WTC11 (cell line): Measurements from ENCODE around the gene VTI1B. TPM values are rescaled to one million over a fixed set of nuclear protein-coding genes. Genes with fewer than 3 reads are reported as not detected.

ENCODE experiments used
- ATAC-seq: fragments of 200-7000 bp; cut with Tn5 transposase; 2 replicates; pipeline ENCODE4 v1.10.0; 2021; ENCODE audit warnings: mild to moderate bottlenecking, moderate library complexity
- CTCF ChIA-PET: fragments of 300-600 bp; sonication (Branson Sonifier 250); formaldehyde crosslinking; loops from one replicate; lab custom pipeline; 2021; ENCODE audit warnings: antibody characterized with exemption; lab: Charles Lee
- POLR2A ChIA-PET: fragments of 350-600 bp; sonication (Branson Sonifier 250); formaldehyde crosslinking; loops from one replicate; lab custom pipeline; 2021; ENCODE audit warnings: antibody characterized with exemption; lab: Charles Lee
- DNase-seq: peaks from one replicate; pipeline ENCODE4 v3.0.0; 2021; ENCODE audit warnings: low spot score
- H3K27ac Mint-ChIP-seq: 2 replicates; pipeline ENCODE4 v1.8.0; 2021; ENCODE audit warnings: mixed read lengths
- H3K27me3 Mint-ChIP-seq: 2 replicates; pipeline ENCODE4 v1.8.0; 2021; ENCODE audit warnings: low read depth, mild to moderate bottlenecking, moderate library complexity, mixed read lengths
- H3K36me3 Mint-ChIP-seq: 2 replicates; pipeline ENCODE4 v1.8.0; 2021; ENCODE audit warnings: mixed read lengths
- H3K4me1 Mint-ChIP-seq: 2 replicates; pipeline ENCODE4 v1.8.0; 2022; ENCODE audit warnings: mixed read lengths
- H3K4me3 Mint-ChIP-seq: 2 replicates; pipeline ENCODE4 v1.8.0; 2021; ENCODE audit warnings: mild to moderate bottlenecking, moderate library complexity, mixed read lengths
- H3K9me3 Mint-ChIP-seq: 2 replicates; pipeline ENCODE4 v1.8.0; 2021; ENCODE audit warnings: mixed read lengths
- ATF3 ChIP-seq: sonication (generic); formaldehyde crosslinking; conservative IDR thresholded peaks from 2 replicates; pipeline ENCODE4 v1.8.1; 2022; ENCODE audit warnings: mild to moderate bottlenecking, missing genetic modification reagents
- CBFB ChIP-seq: sonication (generic); formaldehyde crosslinking; IDR thresholded peaks from 2 replicates; pipeline ENCODE4 v1.8.1; 2022; ENCODE audit warnings: mild to moderate bottlenecking, low read depth, missing genetic modification reagents
- CDX4 ChIP-seq: fragments of 250-450 bp; sonication (Bioruptor Pico); IDR thresholded peaks from 2 replicates; pipeline ENCODE4 v1.9.0; 2021; ENCODE audit warnings: moderate library complexity, mild to moderate bottlenecking, inconsistent platforms, borderline replicate concordance
- E2F4 ChIP-seq: sonication (generic); formaldehyde crosslinking; IDR thresholded peaks from 2 replicates; pipeline ENCODE4 v1.8.1; 2022; ENCODE audit warnings: low read depth, mild to moderate bottlenecking, moderate library complexity, missing genetic modification reagents, borderline replicate concordance
- EMX1 ChIP-seq: fragments of 250-450 bp; sonication (Bioruptor Pico); IDR thresholded peaks from 2 replicates; pipeline ENCODE4 v1.8.0; 2021; ENCODE audit warnings: mild to moderate bottlenecking
- ETV6 ChIP-seq: sonication (generic); formaldehyde crosslinking; IDR thresholded peaks from 2 replicates; pipeline ENCODE4 v1.8.1; 2022; ENCODE audit warnings: mild to moderate bottlenecking, missing genetic modification reagents
- GABPB1 ChIP-seq: sonication (generic); formaldehyde crosslinking; IDR thresholded peaks from 2 replicates; pipeline ENCODE4 v1.8.1; 2023; ENCODE audit warnings: mild to moderate bottlenecking, missing genetic modification reagents
- MXD4 ChIP-seq: fragments of 250-450 bp; sonication (Bioruptor Pico); IDR thresholded peaks from 2 replicates; pipeline ENCODE4 v1.8.0; 2021; ENCODE audit warnings: mild to moderate bottlenecking, moderate library complexity, borderline replicate concordance
- NFATC4 ChIP-seq: fragments of 250-450 bp; sonication (Bioruptor Pico); IDR thresholded peaks from 2 replicates; pipeline ENCODE4 v1.9.0; 2021; ENCODE audit warnings: mild to moderate bottlenecking
- NR1H2 ChIP-seq: sonication (generic); formaldehyde crosslinking; IDR thresholded peaks from 2 replicates; pipeline ENCODE4 v1.9.0; 2021; ENCODE audit warnings: mild to moderate bottlenecking, moderate library complexity, missing genetic modification reagents
- NR2C2 ChIP-seq: sonication (generic); formaldehyde crosslinking; IDR thresholded peaks from 2 replicates; pipeline ENCODE4 v1.8.0; 2022; ENCODE audit warnings: mild to moderate bottlenecking, missing genetic modification reagents
- NR3C1 ChIP-seq: sonication (generic); formaldehyde crosslinking; conservative IDR thresholded peaks from 2 replicates; pipeline ENCODE4 v1.8.1; 2023; ENCODE audit warnings: low read depth, mild to moderate bottlenecking, missing genetic modification reagents
- SMAD4 ChIP-seq: sonication (generic); formaldehyde crosslinking; IDR thresholded peaks from 2 replicates; pipeline ENCODE4 v1.8.0; 2022; ENCODE audit warnings: mild to moderate bottlenecking, missing genetic modification reagents
- STAT6 ChIP-seq: sonication (generic); formaldehyde crosslinking; conservative IDR thresholded peaks from 2 replicates; pipeline ENCODE4 v1.8.1; 2023; ENCODE audit warnings: mild to moderate bottlenecking, low read depth, missing genetic modification reagents, moderate library complexity
- TEAD4 ChIP-seq: sonication (generic); formaldehyde crosslinking; IDR thresholded peaks from 2 replicates; pipeline ENCODE4 v1.8.0; 2022; ENCODE audit warnings: mild to moderate bottlenecking, missing genetic modification reagents
- ZBTB21 ChIP-seq: sonication (generic); formaldehyde crosslinking; IDR thresholded peaks from 2 replicates; pipeline ENCODE4 v1.8.1; 2023; ENCODE audit warnings: mild to moderate bottlenecking, missing genetic modification reagents, borderline replicate concordance
- ZNF281 ChIP-seq: sonication (generic); formaldehyde crosslinking; IDR thresholded peaks from 2 replicates; pipeline ENCODE4 v1.8.0; 2023; ENCODE audit warnings: mild to moderate bottlenecking, missing genetic modification reagents
- ZNF396 ChIP-seq: fragments of 250-450 bp; sonication (Bioruptor Pico); IDR thresholded peaks from 2 replicates; pipeline ENCODE4 v1.8.0; 2021; ENCODE audit warnings: mild to moderate bottlenecking, moderate library complexity, borderline replicate concordance
- ZNF416 ChIP-seq: fragments of 250-450 bp; sonication (Bioruptor Pico); IDR thresholded peaks from 2 replicates; pipeline ENCODE4 v1.9.0; 2021; ENCODE audit warnings: mild to moderate bottlenecking, inconsistent platforms
- ZNF425 ChIP-seq: fragments of 250-450 bp; sonication (Bioruptor Pico); conservative IDR thresholded peaks from 2 replicates; pipeline ENCODE4 v1.9.0; 2021; ENCODE audit warnings: mild to moderate bottlenecking
- total RNA-seq: library from RNA; stranded (reverse); gene quantifications from 3 replicates; pipeline ENCODE4 v1.2.3, GENCODE V29; 2021

Gene VTI1B
- total RNA-seq, 1 experiment from 2014 or later: 108 TPM

GRCh38 chr14:67683842-67684241 is 9.4 kb upstream of the VTI1B start (continued):
- TF ChIP-seq ZNF416: no peak
- TF ChIP-seq NFATC4 (CRISPR knock-in tag): no peak
- TF ChIP-seq E2F4 (CRISPR knock-in tag): no peak
- TF ChIP-seq, all 79 proteins: peak for 0

- H3K36me3 Mint-ChIP-seq: peaks cover 75% of the 10 kb centered on the region
- TF ChIP-seq ATF3 (CRISPR knock-in tag) (no peak), NFATC4 (CRISPR knock-in tag) (no peak), ETV6 (CRISPR knock-in tag) (no peak), NR2C2 (no peak), NR3C1 (CRISPR knock-in tag) (no peak), ZNF425 (CRISPR knock-in tag) (no peak), ZBTB21 (CRISPR knock-in tag) (no peak), CBFB (CRISPR knock-in tag) (no peak), TEAD4 (CRISPR knock-in tag) (no peak), STAT6 (CRISPR knock-in tag) (no peak), GABPB1 (CRISPR knock-in tag) (no peak), NR1H2 (CRISPR knock-in tag) (no peak), MXD4 (CRISPR knock-in tag) (no peak), CDX4 (CRISPR knock-in tag) (no peak)
- no peaks in the 10 kb centered on the region for H3K27me3 Mint-ChIP-seq
- no peak overlapping the region for H3K4me3 Mint-ChIP-seq
- no peak for DNase-seq
- ChIA-PET CTCF (no interaction called here), POLR2A (no interaction called here)
- ATAC-seq: no peak
- no peak overlapping the region for H3K27ac Mint-ChIP-seq
- no peaks in the 10 kb centered on the region for H3K9me3 Mint-ChIP-seq
- H3K4me1 Mint-ChIP-seq: peaks cover 3% of the 10 kb centered on the region
Observed at GRCh38 chr14:67680941-67681340, 6.5 kb upstream of the VTI1B start.

GRCh38 chr14:67680121-67680602 is 5.7 kb upstream of the VTI1B start:
- H3K27me3 Mint-ChIP-seq: no peaks in the 10 kb centered on the region
- no peak overlapping the region for H3K27ac Mint-ChIP-seq
- ATAC-seq (no peak), DNase-seq (no peak)
- peaks cover 7% of the 10 kb centered on the region for H3K4me1 Mint-ChIP-seq
- H3K9me3 Mint-ChIP-seq: no peaks in the 10 kb centered on the region
- ChIA-PET CTCF (no interaction called here), POLR2A (no interaction called here)
- peaks cover 67% of the 10 kb centered on the region for H3K36me3 Mint-ChIP-seq
- H3K4me3 Mint-ChIP-seq: no peak overlapping the region
- TF ChIP-seq NR3C1 (CRISPR knock-in tag) (no peak), ZNF281 (CRISPR knock-in tag) (no peak), EMX1 (CRISPR knock-in tag) (no peak), SMAD4 (no peak), ZNF396 (CRISPR knock-in tag) (no peak), STAT6 (CRISPR knock-in tag) (no peak)
